H9 (cell line): ENCODE results near the gene SSBP3. TPM values are rescaled to one million over a fixed set of nuclear protein-coding genes. Genes with fewer than 3 reads are reported as not detected.

Source experiments
- DNase-seq: peaks from one replicate; pipeline ENCODE4 v3.0.0-alpha.2; 2017
- H2AFZ ChIP-seq: one replicate; pipeline ENCODE4 v1.6.1; 2013; ENCODE audit warnings: mild to moderate bottlenecking, low read length, control low read depth, moderate library complexity
- H2AK5ac ChIP-seq: 2 replicates; pipeline ENCODE4 v1.6.1; 2013; ENCODE audit warnings: low read length, control low read depth, mixed read lengths; ENCODE audit not compliant: insufficient read length
- H2BK120ac ChIP-seq: one replicate; pipeline ENCODE4 v1.6.1; 2013; ENCODE audit warnings: low read depth, mild to moderate bottlenecking, low read length, control low read depth, inconsistent platforms; ENCODE audit not compliant: poor library complexity, severe bottlenecking
- H2BK12ac ChIP-seq: 2 replicates; pipeline ENCODE4 v1.6.1; 2013; ENCODE audit warnings: low read length, control low read depth, mixed read lengths, low read depth; ENCODE audit not compliant: insufficient read length
- H2BK15ac ChIP-seq: 2 replicates; pipeline ENCODE4 v1.6.1; 2013; ENCODE audit warnings: low read depth, low read length, control low read depth
- H2BK20ac ChIP-seq: one replicate; pipeline ENCODE4 v1.6.1; 2013; ENCODE audit warnings: low read depth, mild to moderate bottlenecking, low read length, control low read depth, inconsistent platforms; ENCODE audit not compliant: poor library complexity, severe bottlenecking
- H2BK5ac ChIP-seq: 2 replicates; pipeline ENCODE4 v1.6.1; 2013; ENCODE audit warnings: low read length, control low read depth, mixed read lengths; ENCODE audit not compliant: insufficient read length
- H3K14ac ChIP-seq: 2 replicates; pipeline ENCODE4 v1.6.1; 2013; ENCODE audit warnings: low read length, control low read depth; ENCODE audit not compliant: insufficient read depth
- H3K18ac ChIP-seq: 2 replicates; pipeline ENCODE4 v1.6.1; 2013; ENCODE audit warnings: low read depth, mild to moderate bottlenecking, mixed read lengths, low read length, control low read depth; ENCODE audit not compliant: insufficient read length
- H3K23ac ChIP-seq: 2 replicates; pipeline ENCODE4 v1.6.1; 2013; ENCODE audit warnings: low read length, control low read depth, mixed read lengths, low read depth; ENCODE audit not compliant: insufficient read length
- H3K23me2 ChIP-seq: 2 replicates; pipeline ENCODE4 v1.6.1; 2013; ENCODE audit warnings: low read depth, mild to moderate bottlenecking, mixed read lengths, low read length, control low read depth; ENCODE audit not compliant: insufficient read length, poor library complexity, severe bottlenecking
- H3K27ac ChIP-seq: 2 replicates; pipeline ENCODE4 v1.5.1; 2013; ENCODE audit warnings: low read length, control low read depth, mixed read lengths, low read depth; ENCODE audit not compliant: insufficient read length
- H3K27me3 ChIP-seq: 2 replicates; pipeline ENCODE4 v1.6.1; 2013; ENCODE audit warnings: low read length, control low read depth, inconsistent platforms; ENCODE audit not compliant: insufficient read depth
- H3K4ac ChIP-seq: 2 replicates; pipeline ENCODE4 v1.6.1; 2013; ENCODE audit warnings: low read depth, mild to moderate bottlenecking, control low read depth, inconsistent platforms, low read length, moderate library complexity
- H3K4me1 ChIP-seq: 2 replicates; pipeline ENCODE4 v1.6.1; 2013; ENCODE audit warnings: low read length, control low read depth, inconsistent platforms; ENCODE audit not compliant: insufficient read depth
- H3K4me2 ChIP-seq: 2 replicates; pipeline ENCODE4 v1.6.1; 2013; ENCODE audit warnings: low read length, control low read depth, mixed read lengths; ENCODE audit not compliant: insufficient read length, insufficient read depth
- H3K56ac ChIP-seq: 2 replicates; pipeline ENCODE4 v1.6.1; 2013; ENCODE audit warnings: low read depth, mild to moderate bottlenecking, mixed read lengths, low read length, control low read depth; ENCODE audit not compliant: insufficient read length
- H3K79me1 ChIP-seq: 2 replicates; pipeline ENCODE4 v1.6.1; 2013; ENCODE audit warnings: low read depth, mild to moderate bottlenecking, moderate library complexity, low read length, control low read depth, inconsistent platforms; ENCODE audit not compliant: insufficient read depth, poor library complexity, severe bottlenecking
- H3K79me2 ChIP-seq: 2 replicates; pipeline ENCODE4 v1.6.1; 2013; ENCODE audit warnings: low read length, control low read depth, inconsistent platforms; ENCODE audit not compliant: insufficient read depth
- H3K9ac ChIP-seq: 2 replicates; pipeline ENCODE4 v1.6.1; 2013; ENCODE audit warnings: low read length, control low read depth, mixed read lengths; ENCODE audit not compliant: insufficient read length; ENCODE audit errors: extremely low read depth
- H3K9me3 ChIP-seq: one replicate; pipeline ENCODE4 v1.6.1; 2013; ENCODE audit warnings: low read depth, low read length, inconsistent platforms; ENCODE audit not compliant: control insufficient read depth
- H3T11ph ChIP-seq: one replicate; pipeline ENCODE4 v1.6.1; 2013; ENCODE audit warnings: mild to moderate bottlenecking, low read length, control low read depth, inconsistent platforms
- H4K20me1 ChIP-seq: one replicate; pipeline ENCODE4 v1.6.1; 2013; ENCODE audit not compliant: control insufficient read depth, insufficient read length, insufficient read depth
- H4K5ac ChIP-seq: 2 replicates; pipeline ENCODE4 v1.6.1; 2013; ENCODE audit warnings: low read depth, mild to moderate bottlenecking, mixed read lengths, low read length, control low read depth; ENCODE audit not compliant: insufficient read length
- H4K8ac ChIP-seq: replicated peaks from 2 replicates; pipeline ENCODE4 v1.6.1; 2013; ENCODE audit warnings: low read length, control low read depth, mixed read lengths, low read depth; ENCODE audit not compliant: insufficient read length
- H4K91ac ChIP-seq: 2 replicates; pipeline ENCODE4 v1.6.1; 2013; ENCODE audit warnings: low read depth, mild to moderate bottlenecking, moderate library complexity, mixed read lengths, low read length, control low read depth; ENCODE audit not compliant: insufficient read length
- H3K27ac Mint-ChIP-seq, 3 experiments: 2 replicates in 2 of 3; 3 replicates in 1 of 3; pipeline ENCODE4 v1.8.0; 2020 to 2021; ENCODE audit warnings: mixed read lengths in 3 of 3, mild to moderate bottlenecking in 1 of 3, moderate library complexity in 1 of 3
- H3K27me3 Mint-ChIP-seq: 2 replicates; pipeline ENCODE4 v1.8.0; 2021; ENCODE audit warnings: low read depth, mild to moderate bottlenecking, moderate library complexity, mixed read lengths
- H3K36me3 Mint-ChIP-seq, 3 experiments: 2 replicates in 2 of 3; 3 replicates in 1 of 3; pipeline ENCODE4 v1.8.0; 2020 to 2021; ENCODE audit warnings: low read depth in 3 of 3, mixed read lengths in 3 of 3; ENCODE audit not compliant: insufficient read depth in 1 of 3
- H3K4me1 Mint-ChIP-seq, 2 experiments: 2 replicates each; pipeline ENCODE4 v1.8.0; 2020; ENCODE audit warnings: mixed read lengths in 2 of 2
- H3K4me3 Mint-ChIP-seq, 2 experiments: 2 replicates in 1 of 2; 3 replicates in 1 of 2; pipeline ENCODE4 v1.8.0; 2020 to 2021; ENCODE audit warnings: mild to moderate bottlenecking in 2 of 2, mixed read lengths in 2 of 2, moderate library complexity in 1 of 2
- H3K9me3 Mint-ChIP-seq, 2 experiments: 2 replicates in 1 of 2; 3 replicates in 1 of 2; pipeline ENCODE4 v1.8.0; 2020; ENCODE audit warnings: mild to moderate bottlenecking in 2 of 2, mixed read lengths in 2 of 2, moderate library complexity in 1 of 2
- WGBS: extraction: QIAGEN DNeasy Blood & Tissue Kit; methylation state at CpG from one replicate; pipeline ENCODE4 v1.1.7; 2013; ENCODE audit warnings: missing lambda C conversion rate, low lambda C conversion rate, mixed read lengths; ENCODE audit not compliant: insufficient read length; ENCODE audit errors: extremely low coverage; 5-methylcytosine and 5-hydroxymethylcytosine counted together
- total RNA-seq: library from RNA; stranded (reverse); gene quantifications from 2 replicates; pipeline ENCODE4 v1.2.1, GENCODE V29; 2021
- TF ChIP-seq, protein P1 (sequence below): fragments of 200-600 bp; sonication (generic); conservative IDR thresholded peaks from 3 replicates; pipeline ENCODE4 v1.8.0; 2021; ENCODE audit warnings: antibody characterized with exemption, mild to moderate bottlenecking

The SSBP3 gene
- total RNA-seq, 1 experiment from 2014 or later: 126 TPM

DNA sequence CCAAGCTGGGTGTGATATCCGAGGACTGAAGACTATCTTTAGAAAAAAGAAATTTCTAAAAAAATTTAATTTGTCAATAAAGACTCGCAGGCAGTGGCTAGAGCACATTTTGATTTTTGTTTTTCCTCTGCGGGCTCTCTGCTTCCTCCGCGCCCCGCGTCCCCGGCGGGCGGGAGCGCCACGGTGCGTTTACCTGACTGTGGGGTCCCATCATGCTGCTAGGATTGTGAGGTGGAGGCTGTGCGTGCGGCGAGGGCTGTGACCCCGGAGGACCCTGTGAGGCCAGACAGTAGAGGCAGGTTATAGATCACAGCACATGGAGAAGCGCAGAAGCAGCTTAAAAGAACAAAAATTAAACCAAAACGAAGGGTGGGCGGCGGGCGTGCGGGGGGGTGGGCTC lies 148.3 kb downstream of the SSBP3 start:
- no peak overlapping the region for H3K18ac ChIP-seq
- WGBS: no CpG with 5 or more reads among the region's 23 CpGs
- no peaks in the 10 kb centered on the region for H3K9me3 ChIP-seq
- Mint-ChIP-seq H3K9me3 (no peaks in the 10 kb centered on the region), H3K4me1 (peaks cover 25 to 30% of the 10 kb centered on the region in 2 experiments), H3K27ac (peak overlapping the region in 1 of 3 experiments; percentile 75; a peak in 3 of 7 replicates), H3K27me3 (no peaks in the 10 kb centered on the region), H3K4me3 (peak overlapping the region in 1 of 2 experiments; percentile 13; a peak in 1 of 5 replicates), H3K36me3 (peaks cover 4 to 21% (median 20%) of the 10 kb centered on the region in 3 experiments)
- TF ChIP-seq, protein P1, sequence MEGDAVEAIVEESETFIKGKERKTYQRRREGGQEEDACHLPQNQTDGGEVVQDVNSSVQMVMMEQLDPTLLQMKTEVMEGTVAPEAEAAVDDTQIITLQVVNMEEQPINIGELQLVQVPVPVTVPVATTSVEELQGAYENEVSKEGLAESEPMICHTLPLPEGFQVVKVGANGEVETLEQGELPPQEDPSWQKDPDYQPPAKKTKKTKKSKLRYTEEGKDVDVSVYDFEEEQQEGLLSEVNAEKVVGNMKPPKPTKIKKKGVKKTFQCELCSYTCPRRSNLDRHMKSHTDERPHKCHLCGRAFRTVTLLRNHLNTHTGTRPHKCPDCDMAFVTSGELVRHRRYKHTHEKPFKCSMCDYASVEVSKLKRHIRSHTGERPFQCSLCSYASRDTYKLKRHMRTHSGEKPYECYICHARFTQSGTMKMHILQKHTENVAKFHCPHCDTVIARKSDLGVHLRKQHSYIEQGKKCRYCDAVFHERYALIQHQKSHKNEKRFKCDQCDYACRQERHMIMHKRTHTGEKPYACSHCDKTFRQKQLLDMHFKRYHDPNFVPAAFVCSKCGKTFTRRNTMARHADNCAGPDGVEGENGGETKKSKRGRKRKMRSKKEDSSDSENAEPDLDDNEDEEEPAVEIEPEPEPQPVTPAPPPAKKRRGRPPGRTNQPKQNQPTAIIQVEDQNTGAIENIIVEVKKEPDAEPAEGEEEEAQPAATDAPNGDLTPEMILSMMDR: no peak
- H3K23me2 ChIP-seq: no peaks in the 10 kb centered on the region
- H3K56ac ChIP-seq: no peak overlapping the region
- H3K27me3 ChIP-seq: no peaks in the 10 kb centered on the region
- no peak overlapping the region for H4K5ac ChIP-seq
- no peak overlapping the region for H2AFZ ChIP-seq
- no peak overlapping the region for H2AK5ac ChIP-seq
- no peak overlapping the region for H4K8ac ChIP-seq
- H4K20me1 ChIP-seq: peaks cover 6% of the 10 kb centered on the region
- H3K14ac ChIP-seq: no peak overlapping the region
- no peak overlapping the region for H2BK15ac ChIP-seq
- H3K4ac ChIP-seq: no peak overlapping the region
- H3K27ac ChIP-seq: no peak overlapping the region
- no peaks in the 10 kb centered on the region for H3K79me2 ChIP-seq
- no peak overlapping the region for H3T11ph ChIP-seq
- H2BK5ac ChIP-seq: no peak overlapping the region
- H3K4me2 ChIP-seq: no peak overlapping the region
- no peak overlapping the region for H2BK120ac ChIP-seq
- no peak overlapping the region for H4K91ac ChIP-seq
- DNase-seq: no peak
- no peak overlapping the region for H3K9ac ChIP-seq
- H3K23ac ChIP-seq: no peak overlapping the region
- peaks cover 6% of the 10 kb centered on the region for H3K79me1 ChIP-seq
- H2BK20ac ChIP-seq: no peak overlapping the region
- H3K4me1 ChIP-seq: no peaks in the 10 kb centered on the region; the same call in 1 of the 2 replicates
- no peak overlapping the region for H2BK12ac ChIP-seq
